ENCODE data around the gene VAV2.

The VAV2 gene

DNA sequence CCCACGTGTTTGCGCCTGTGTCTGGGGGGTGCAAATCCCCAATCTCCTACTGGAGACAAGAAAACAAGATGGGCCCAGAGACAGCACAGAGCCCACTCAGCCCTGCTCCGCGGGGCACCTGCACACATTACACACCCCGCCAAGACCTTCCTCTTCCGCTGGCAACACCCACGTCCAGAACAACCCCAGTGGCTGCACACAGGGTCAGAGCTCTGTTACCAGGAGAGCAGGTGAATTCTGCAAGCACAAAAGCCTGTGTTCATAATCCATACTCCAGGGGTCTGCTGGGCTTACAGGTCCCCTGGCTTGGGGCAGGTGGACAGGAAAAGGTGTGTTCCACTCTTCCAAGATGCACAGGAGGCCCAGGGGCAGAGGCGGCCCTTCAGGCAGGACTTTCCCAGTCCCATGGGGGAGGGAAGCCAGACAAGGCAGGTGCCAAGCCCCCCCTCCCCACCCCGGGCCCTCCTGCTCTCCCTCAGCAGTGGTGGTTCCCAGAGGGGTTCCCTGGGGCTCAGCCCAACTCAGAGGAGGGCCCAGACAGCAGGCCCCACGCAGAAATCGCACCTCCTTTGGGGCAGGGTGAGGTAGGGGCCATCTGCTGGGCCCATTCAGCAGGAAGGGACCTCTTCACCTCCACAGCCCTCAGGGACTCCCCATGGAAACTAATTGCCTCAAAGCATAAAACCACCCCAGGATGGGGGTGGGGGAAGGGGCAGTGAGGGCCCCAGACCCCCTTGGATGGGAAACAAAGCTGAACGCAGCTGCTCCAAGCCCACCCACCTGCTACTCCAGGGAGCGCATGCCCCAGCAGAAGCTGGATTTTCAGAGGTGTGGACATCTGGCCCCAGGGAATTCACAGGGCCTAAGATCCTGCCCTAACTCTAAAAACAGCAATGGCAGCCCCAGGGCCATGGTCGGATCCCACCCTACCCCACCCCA lies 105.3 kb downstream of the VAV2 start:
- Histone ChIP-seq H3K9me2 (replicated peaks; ENCODE audit: insufficient read depth, low read length) (no peaks in the 10 kb centered on the region), H3K79me2 (ENCODE audit: insufficient read depth, low read length) (peaks cover 65% of the 10 kb centered on the region), H3K4me3 (ENCODE audit: insufficient read depth, low read length, poor library complexity, severe bottlenecking) (no peak overlapping the region), H3K36me3 (ENCODE audit: low read length) (no peaks in the 10 kb centered on the region), H3K27me3 (ENCODE audit: low read length) (no peaks in the 10 kb centered on the region), H2AFZ (ENCODE audit: low read depth, low read length, severe bottlenecking) (no peak overlapping the region), H4K20me1 (ENCODE audit: low read depth, low read length) (no peaks in the 10 kb centered on the region), H3F3A (ENCODE audit: insufficient read depth) (no peaks in the 10 kb centered on the region), H3K4me2 (ENCODE audit: low read depth, low read length, poor library complexity, severe bottlenecking) (no peak overlapping the region), H3K9me3 (ENCODE audit: insufficient read depth, low read length) (no peaks in the 10 kb centered on the region), H3K27ac (ENCODE audit: low read depth, low read length) (no peak overlapping the region), H3K9ac (ENCODE audit: low read length) (no peak overlapping the region)
- no peak for TF ChIP-seq EZH2phosphoT487 (conservative IDR thresholded peaks at IDR 0.05; ENCODE audit: low read length)
- TF ChIP-seq CTCF (IDR thresholded peaks at IDR 0.05; ENCODE audit: insufficient read depth, low read length, poor library complexity, severe bottlenecking), result no peak

- TF ChIP-seq EZH2phosphoT487 (conservative IDR thresholded peaks at IDR 0.05; ENCODE audit: low read length) (no peak), CTCF (IDR thresholded peaks at IDR 0.05; ENCODE audit: insufficient read depth, low read length, poor library complexity, severe bottlenecking) (no peak)
- H3K27ac ChIP-seq (ENCODE audit: low read depth, low read length), result no peak overlapping the region
- H3K79me2 ChIP-seq (ENCODE audit: insufficient read depth, low read length), result peaks cover 76% of the 10 kb centered on the region
- no peaks in the 10 kb centered on the region for H3K9me2 ChIP-seq (replicated peaks; ENCODE audit: insufficient read depth, low read length)
- H4K20me1 ChIP-seq (ENCODE audit: low read depth, low read length), result no peaks in the 10 kb centered on the region
- H3F3A ChIP-seq (ENCODE audit: insufficient read depth), result no peaks in the 10 kb centered on the region
- H3K9me3 ChIP-seq (ENCODE audit: insufficient read depth, low read length), result no peaks in the 10 kb centered on the region
- no peak overlapping the region for H3K4me2 ChIP-seq (ENCODE audit: low read depth, low read length, poor library complexity, severe bottlenecking)
- no peaks in the 10 kb centered on the region for H3K27me3 ChIP-seq (ENCODE audit: low read length)
- no peak overlapping the region for H3K4me3 ChIP-seq (ENCODE audit: insufficient read depth, low read length, poor library complexity, severe bottlenecking)
- no peak overlapping the region for H3K9ac ChIP-seq (ENCODE audit: low read length)
- H2AFZ ChIP-seq (ENCODE audit: low read depth, low read length, severe bottlenecking), result no peak overlapping the region
- no peaks in the 10 kb centered on the region for H3K36me3 ChIP-seq (ENCODE audit: low read length)
These were observed 107.0 kb downstream of the VAV2 start for GRCh38 chr9:133884907-133885744.

- Histone ChIP-seq H4K20me1 (ENCODE audit: low read depth, low read length) (no peaks in the 10 kb centered on the region), H3K27me3 (ENCODE audit: low read length) (no peaks in the 10 kb centered on the region), H3K4me2 (ENCODE audit: low read depth, low read length, poor library complexity, severe bottlenecking) (no peak overlapping the region), H3F3A (ENCODE audit: insufficient read depth) (no peaks in the 10 kb centered on the region), H3K27ac (ENCODE audit: low read depth, low read length) (no peak overlapping the region), H2AFZ (ENCODE audit: low read depth, low read length, severe bottlenecking) (no peak overlapping the region), H3K79me2 (ENCODE audit: insufficient read depth, low read length) (peaks cover 66% of the 10 kb centered on the region), H3K9ac (ENCODE audit: low read length) (no peak overlapping the region), H3K36me3 (ENCODE audit: low read length) (no peaks in the 10 kb centered on the region), H3K4me3 (ENCODE audit: insufficient read depth, low read length, poor library complexity, severe bottlenecking) (no peak overlapping the region), H3K9me3 (ENCODE audit: insufficient read depth, low read length) (no peaks in the 10 kb centered on the region), H3K9me2 (replicated peaks; ENCODE audit: insufficient read depth, low read length) (no peaks in the 10 kb centered on the region)
- TF ChIP-seq EZH2phosphoT487 (conservative IDR thresholded peaks at IDR 0.05; ENCODE audit: low read length) (no peak), CTCF (IDR thresholded peaks at IDR 0.05; ENCODE audit: insufficient read depth, low read length, poor library complexity, severe bottlenecking) (no peak)
These were observed 109.0 kb downstream of the VAV2 start for GRCh38 chr9:133882849-133883755.
